Ishikawa (cell line): ENCODE data around the gene HOXB6.
A peak's percentile ranks its signal among the peaks of the same experiment; 100 is the strongest.

Experiments used
- CEBPB ChIP-seq: IDR thresholded peaks from 2 replicates; pipeline ENCODE4 v1.6.1; 2012
- CREB1 ChIP-seq: IDR thresholded peaks from 2 replicates; pipeline ENCODE4 v1.6.1; 2012; ENCODE audit warnings: low read depth
- EGR1 ChIP-seq: IDR thresholded peaks from 2 replicates; pipeline ENCODE4 v1.6.1; 2012
- EP300 ChIP-seq: IDR thresholded peaks from 2 replicates; pipeline ENCODE4 v1.6.1; 2012; ENCODE audit warnings: borderline replicate concordance
- FOXM1 ChIP-seq: IDR thresholded peaks from 2 replicates; pipeline ENCODE4 v1.6.1; 2012; ENCODE audit warnings: low read depth, borderline replicate concordance
- MAX ChIP-seq: IDR thresholded peaks from 2 replicates; pipeline ENCODE4 v1.6.1; 2012
- NFIC ChIP-seq: IDR thresholded peaks from 2 replicates; pipeline ENCODE4 v1.6.1; 2012
- RAD21 ChIP-seq: IDR thresholded peaks from 2 replicates; pipeline ENCODE4 v1.6.1; 2012; ENCODE audit warnings: low read depth
- REST ChIP-seq: IDR thresholded peaks from 2 replicates; pipeline ENCODE4 v1.6.1; 2012; ENCODE audit warnings: low read depth, mild to moderate bottlenecking
- TAF1 ChIP-seq: IDR thresholded peaks from 2 replicates; pipeline ENCODE4 v1.6.1; 2012; ENCODE audit warnings: low read depth, mild to moderate bottlenecking
- TCF12 ChIP-seq: IDR thresholded peaks from 2 replicates; pipeline ENCODE4 v1.6.1; 2012; ENCODE audit warnings: low read depth
- TEAD4 ChIP-seq: IDR thresholded peaks from 2 replicates; pipeline ENCODE4 v1.6.1; 2012
- USF1 ChIP-seq: IDR thresholded peaks from 2 replicates; pipeline ENCODE4 v1.6.1; 2012
- YY1 ChIP-seq: IDR thresholded peaks from 2 replicates; pipeline ENCODE4 v1.6.1; 2012; ENCODE audit warnings: low read depth
- ZBTB7A ChIP-seq: IDR thresholded peaks from 2 replicates; pipeline ENCODE4 v1.6.1; 2012; ENCODE audit warnings: low read depth

HOXB6 gene

GRCh38 chr17:48629411-48629759 lies 24.6 kb upstream of the HOXB6 start:
- no peak for TF ChIP-seq NFIC

GRCh38 chr17:48628649-48629410 lies 24.0 kb upstream of the HOXB6 start:
- TF ChIP-seq ZBTB7A (no peak), EP300 (no peak), USF1 (no peak), REST (no peak), YY1 (no peak), FOXM1 (no peak), TEAD4 (no peak), TAF1 (no peak)

GRCh38 chr17:48627623-48628521 lies 23.1 kb upstream of the HOXB6 start:
- no peak for TF ChIP-seq MAX
- TF ChIP-seq USF1: no peak
- no peak for TF ChIP-seq CEBPB
- no peak for TF ChIP-seq YY1
- no peak for TF ChIP-seq NFIC
- no peak for TF ChIP-seq REST
- no peak for TF ChIP-seq ZBTB7A
- TF ChIP-seq TAF1: no peak
- no peak for TF ChIP-seq TEAD4
- TF ChIP-seq CREB1: no peak
- no peak for TF ChIP-seq FOXM1
- no peak for TF ChIP-seq TCF12
- no peak for TF ChIP-seq EGR1
- no peak for TF ChIP-seq EP300
- no peak for TF ChIP-seq RAD21

GRCh38 chr17:48627118-48627597 lies 22.4 kb upstream of the HOXB6 start:
- TF ChIP-seq CREB1: no peak

GRCh38 chr17:48626245-48627117 lies 21.7 kb upstream of the HOXB6 start, which contains the start of gene HOXB9:
HOXB9 (minus strand) TSS chr17:48626358; CDS start chr17:48626269, 89 bp downstream.
- TF ChIP-seq MAX (no peak), NFIC (no peak), CREB1 (peak; percentile 5; the same call in 1 of the 2 replicates), USF1 (no peak), CEBPB (0 out of 2 replicates have a peak, but pooled peaks have one; percentile 33), YY1 (0 out of 2 replicates have a peak, but pooled peaks have one; percentile 39), RAD21 (no peak), ZBTB7A (no peak), TEAD4 (no peak), EGR1 (peak; percentile 87)
